HG02981 (cell line): ENCODE data around the gene ARHGEF38.
A peak's percentile ranks its signal among the peaks of the same experiment; 100 is the strongest.

Experiments used
- ATAC-seq: cut with Tn5 transposase; IDR thresholded peaks from one replicate; pipeline ENCODE4 v1.9.1; 2021; ENCODE audit warnings: mild to moderate bottlenecking, moderate library complexity; ENCODE audit not compliant: unreplicated experiment

The ARHGEF38 gene

GRCh38 chr4:105551965-105552746, at the start of gene ARHGEF38:
Gene ARHGEF38 (plus strand): TSS chr4:105552620. CDS start chr4:105552766, 146 bp downstream.
- no peak for ATAC-seq

GRCh38 chr4:105503484-105503883, 48.9 kb upstream of the ARHGEF38 start:
- no peak for ATAC-seq

DNA sequence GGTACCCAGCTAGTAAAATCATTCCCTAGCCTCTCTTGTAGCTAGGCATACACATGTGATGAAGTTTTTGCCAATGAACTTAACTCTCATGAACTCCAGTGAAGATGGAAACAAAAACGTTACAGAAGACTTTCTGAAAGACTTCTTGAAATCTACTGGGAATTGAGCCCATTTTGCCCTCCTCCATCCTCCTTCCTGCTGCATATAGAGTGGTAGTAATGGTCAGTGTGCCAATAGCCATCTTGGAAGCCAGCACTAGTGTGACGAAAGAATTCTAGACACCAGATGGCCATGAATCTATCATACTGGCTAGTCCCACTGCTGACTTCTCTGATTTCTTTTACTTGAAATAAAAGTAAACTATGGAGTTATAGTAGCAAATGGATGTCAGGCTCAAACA, 47.7 kb upstream of the ARHGEF38 start:
- ATAC-seq: no peak

- peak; percentile 91 for ATAC-seq
Measured at GRCh38 chr4:105509291-105509690, 43.1 kb upstream of the ARHGEF38 start.

GRCh38 chr4:105509714-105510113, 42.7 kb upstream of the ARHGEF38 start:
- peak; percentile 36 for ATAC-seq

DNA sequence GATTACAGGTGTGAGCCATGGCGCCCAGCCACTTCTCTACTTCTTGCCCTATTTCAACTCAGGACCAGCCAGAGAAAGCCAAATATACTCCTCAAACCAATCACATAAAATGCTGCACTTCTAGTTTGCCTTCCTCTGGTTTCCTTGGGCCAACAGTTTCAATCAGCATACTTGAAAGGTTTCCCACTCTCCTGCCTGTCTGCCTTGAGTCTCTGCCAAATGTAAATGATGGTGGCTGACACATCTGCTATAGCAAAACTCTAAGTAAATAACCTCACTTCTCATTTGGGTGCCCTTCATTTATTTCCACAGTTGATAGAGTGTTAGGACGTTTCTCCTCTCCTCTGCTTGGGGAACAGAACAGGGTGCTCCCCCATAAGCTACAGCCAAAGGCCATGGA, 42.2 kb upstream of the ARHGEF38 start:
- no peak for ATAC-seq

- peak; percentile 68 for ATAC-seq
Measured at GRCh38 chr4:105520819-105521790, 31.3 kb upstream of the ARHGEF38 start.

- no peak for ATAC-seq
Measured at GRCh38 chr4:105526656-105527055, 25.8 kb upstream of the ARHGEF38 start.

DNA sequence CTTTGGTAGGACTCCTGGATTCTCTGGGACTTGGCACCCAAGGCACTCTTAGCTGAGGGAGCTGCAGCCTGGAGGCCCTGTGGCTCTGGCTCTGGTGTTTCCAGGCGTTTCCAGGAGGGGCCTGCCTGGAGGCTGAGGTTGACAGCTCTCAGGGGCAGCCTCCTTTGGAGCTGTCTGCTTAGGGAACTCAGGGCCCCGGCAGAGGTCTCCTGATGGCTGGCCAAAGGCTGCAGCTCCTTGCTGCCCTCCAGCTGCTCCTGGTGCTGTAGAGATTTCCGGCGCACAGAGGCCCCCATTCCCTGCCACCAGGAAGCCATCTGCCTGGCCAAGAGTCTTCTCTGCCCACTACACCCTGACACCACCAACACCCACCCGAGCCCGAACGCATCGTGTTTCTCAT, 25.3 kb upstream of the ARHGEF38 start:
- no peak for ATAC-seq

DNA sequence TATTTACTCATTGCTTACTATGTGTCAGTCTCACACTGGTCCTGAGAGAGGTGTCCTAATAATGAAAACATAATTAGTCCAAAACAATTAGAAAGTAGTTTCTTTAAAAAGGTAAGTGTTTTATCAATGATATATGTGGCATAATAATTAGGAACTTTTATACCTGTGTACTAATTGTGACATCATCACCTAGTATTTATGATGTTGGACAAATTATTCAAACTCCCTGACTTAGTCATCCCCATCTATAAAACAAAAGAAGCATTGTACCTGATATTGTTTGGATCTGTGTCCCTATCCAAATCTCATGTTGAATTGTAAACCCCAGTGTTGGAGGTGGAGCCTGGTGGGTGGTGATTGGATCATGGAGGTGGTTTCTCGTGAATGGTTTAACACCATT, 15.8 kb upstream of the ARHGEF38 start:
- no peak for ATAC-seq

DNA sequence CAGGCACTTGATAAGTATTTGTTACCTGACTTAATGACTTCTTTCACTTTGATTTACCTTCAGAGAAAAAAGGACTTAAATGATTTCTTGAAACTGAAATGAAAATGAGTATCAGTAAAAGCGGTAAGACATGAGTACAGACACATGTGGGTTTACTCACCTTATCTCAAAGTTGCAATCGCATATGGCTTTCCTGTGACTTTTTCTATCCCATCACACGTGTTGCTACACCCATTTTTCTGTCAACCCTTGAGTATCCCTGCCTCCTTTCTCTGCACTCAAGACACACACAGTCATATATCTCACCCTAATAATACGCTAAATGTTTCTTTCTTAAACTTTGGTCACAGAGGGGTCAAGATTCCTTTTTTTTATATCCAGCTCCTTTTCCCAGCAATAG, 11.0 kb upstream of the ARHGEF38 start:
- ATAC-seq: no peak

- no peak for ATAC-seq
Measured at GRCh38 chr4:105542039-105542438, 10.4 kb upstream of the ARHGEF38 start.

DNA sequence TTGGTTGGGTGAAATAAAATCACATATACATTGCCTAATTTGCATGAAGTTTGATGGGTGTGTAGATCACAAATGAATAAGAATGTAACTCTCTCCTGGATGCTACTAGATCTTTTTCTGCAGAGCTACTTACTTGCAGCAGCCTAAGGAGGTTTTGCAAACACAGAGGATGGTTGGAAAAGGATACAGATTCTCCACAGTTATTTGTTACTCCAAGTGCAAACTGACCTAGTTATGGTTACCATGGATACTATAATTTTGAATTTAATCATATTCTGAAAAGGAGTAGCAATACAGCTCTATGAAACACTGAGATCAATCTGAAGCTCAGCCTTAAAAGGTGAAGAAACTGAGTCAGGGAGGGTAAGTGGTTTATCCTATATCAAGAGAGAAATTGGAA, 9.1 kb upstream of the ARHGEF38 start:
- ATAC-seq: no peak

DNA sequence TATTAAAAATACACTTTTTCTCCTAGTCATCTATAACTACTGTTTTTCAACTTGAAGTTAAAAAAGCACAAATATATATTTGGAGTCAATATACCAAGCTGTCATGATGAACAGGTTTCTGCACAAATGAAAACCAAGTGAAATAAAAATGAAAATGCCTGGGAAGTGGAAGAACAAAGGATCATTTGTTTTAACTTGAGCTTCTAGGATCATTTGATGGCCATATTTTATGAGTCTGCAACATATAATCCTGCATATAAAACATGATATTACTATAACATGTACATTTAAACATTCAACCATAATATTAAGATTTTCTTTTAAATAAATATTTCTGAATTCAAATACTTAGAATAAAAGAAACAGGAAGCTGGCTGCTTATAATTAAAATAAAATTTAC, 8.5 kb upstream of the ARHGEF38 start:
- no peak for ATAC-seq

DNA sequence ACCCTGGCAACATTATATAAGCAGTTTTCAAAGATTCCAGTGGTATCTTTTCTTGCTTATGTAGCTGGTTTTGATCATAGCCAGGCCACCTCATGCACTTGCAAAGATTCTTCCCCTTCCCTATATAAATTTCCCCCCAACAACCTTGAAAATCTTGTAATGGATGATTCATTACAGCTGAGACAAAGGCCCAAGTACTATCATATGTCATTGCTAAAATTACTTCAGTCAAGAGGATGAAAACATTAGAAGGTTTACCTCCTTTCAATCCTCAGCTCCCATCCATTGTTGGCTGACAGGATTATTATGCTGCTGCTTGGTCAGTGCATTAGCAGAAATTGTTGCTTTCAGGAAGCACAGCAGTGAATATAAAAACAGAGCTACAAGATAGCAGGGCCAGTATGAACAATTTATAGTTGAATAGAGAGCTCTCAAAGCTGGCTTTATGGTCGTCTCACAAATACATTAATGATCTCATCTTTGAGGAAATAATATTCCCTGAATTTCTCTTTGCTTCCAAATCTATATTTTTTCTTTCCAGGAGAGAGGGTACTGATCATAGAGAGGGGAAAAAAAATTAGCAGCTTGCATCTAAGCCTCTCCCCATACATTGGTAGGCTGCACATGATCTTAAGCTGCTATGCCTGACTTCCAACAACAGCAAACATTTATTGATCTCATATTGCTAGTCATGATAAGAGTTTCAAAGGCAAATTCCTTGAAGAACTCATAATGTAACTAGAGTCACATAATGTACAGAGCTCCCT, 7.7 kb upstream of the ARHGEF38 start:
- ATAC-seq: no peak

DNA sequence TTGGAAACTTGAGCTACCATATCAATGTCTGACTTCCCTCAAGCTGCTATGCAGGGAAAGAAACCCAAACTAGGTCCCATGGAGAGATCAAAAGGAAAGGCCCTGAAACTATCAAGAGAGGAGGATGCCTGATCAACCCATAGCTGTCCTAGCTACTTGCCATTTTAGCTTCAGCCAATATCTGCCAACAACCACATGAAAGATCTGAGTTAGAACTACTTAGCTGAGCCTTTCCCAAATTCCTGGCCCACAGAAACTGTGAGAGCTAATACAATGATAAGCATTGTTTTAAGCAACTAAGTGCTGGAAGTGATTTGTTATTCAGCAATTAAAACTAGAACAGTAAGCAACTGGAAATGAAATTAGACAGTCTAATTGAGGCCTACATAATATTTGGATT, 6.3 kb upstream of the ARHGEF38 start:
- ATAC-seq: no peak

DNA sequence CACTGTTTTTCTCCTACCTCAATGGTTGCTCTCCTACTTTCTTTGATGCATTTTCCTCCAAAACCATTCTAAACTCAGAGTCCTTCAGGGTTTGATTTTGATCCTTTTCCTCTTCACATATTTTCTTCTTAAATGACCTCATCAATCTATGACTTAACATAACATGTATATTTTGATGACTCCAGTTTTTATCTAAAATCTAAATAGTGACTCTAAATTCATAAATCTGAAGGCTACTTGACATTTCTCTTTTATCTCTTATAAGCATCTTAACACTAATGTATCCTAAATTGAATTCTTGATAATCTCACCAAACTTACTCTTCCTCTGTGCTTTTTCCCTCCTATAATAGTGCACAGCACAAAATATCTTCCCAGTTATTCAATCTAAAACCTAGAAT, 4.7 kb upstream of the ARHGEF38 start:
- ATAC-seq: no peak

- ATAC-seq: no peak
Measured at GRCh38 chr4:105548483-105548882, 3.9 kb upstream of the ARHGEF38 start.

DNA sequence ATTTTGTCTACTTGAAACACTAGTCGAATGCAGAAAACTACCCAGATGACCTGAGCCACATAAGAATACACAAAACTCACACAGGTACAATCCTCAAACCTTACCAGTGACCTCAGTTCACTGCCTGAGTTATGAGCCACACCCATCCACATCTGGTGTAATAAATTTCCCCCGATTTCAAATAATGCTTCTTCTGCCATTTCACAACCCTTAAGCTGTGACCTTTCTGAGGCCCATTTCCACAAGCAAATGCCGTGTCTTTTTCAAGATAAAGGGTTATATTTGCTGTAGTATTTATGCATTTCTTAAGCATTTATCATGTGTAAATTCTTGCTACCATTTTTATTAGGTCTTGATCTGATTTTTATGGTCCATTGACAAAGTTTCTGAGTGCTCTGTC, 1.8 kb upstream of the ARHGEF38 start:
- ATAC-seq: no peak

DNA sequence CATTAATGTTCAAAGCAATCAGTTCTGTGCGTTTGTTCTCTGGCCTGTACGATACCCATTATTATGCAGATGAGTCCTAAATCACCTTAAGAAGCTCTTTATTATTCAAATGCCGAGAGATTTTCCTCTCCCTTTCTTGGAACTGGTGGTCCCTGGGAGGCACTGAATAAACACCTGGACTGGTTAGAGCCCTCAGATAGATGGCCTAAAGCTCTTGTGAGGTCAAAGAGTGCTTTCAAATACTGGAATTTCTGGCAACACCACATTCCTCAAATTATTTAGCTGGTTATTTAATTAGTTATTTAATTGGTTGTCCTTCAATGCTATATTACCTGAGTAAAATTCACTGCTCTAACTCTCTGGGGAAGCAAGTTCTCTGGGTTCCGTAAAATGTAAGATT, 3.0 kb downstream of the ARHGEF38 start:
- no peak for ATAC-seq

DNA sequence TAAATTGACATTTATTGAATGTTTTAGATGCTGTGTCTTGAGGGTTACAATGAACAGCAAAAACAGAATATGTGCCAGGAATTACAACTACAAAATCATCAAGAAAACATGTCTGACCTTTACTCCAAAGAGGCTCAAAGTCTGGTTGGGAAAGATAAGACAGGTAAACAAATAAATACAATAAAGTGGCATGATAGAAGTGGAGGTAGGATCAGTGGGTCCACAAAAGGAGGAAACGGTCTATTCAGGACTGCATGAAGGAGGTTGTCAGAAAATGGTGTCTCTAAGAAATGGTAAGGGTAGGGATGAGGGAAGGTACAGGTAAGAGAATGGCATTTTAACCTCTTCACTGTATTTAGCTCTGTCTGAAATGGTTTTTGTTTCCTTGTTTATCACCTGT, 3.8 kb downstream of the ARHGEF38 start:
- ATAC-seq: no peak
